Renal cortex interstitium (tissue), 3 donors: ENCODE measurements around the gene CLTC. TPM values are rescaled to one million over a fixed set of nuclear protein-coding genes. Genes with fewer than 3 reads are reported as not detected.

Source experiments
- polyA plus RNA-seq, 3 donors: library from polyadenylated mRNA; unstranded; fragments of 120-200 nt; gene quantifications; one replicate each; pipeline ENCODE4 v1.2.1, GENCODE V29; 2013; ENCODE audit not compliant: insufficient read length in 3 of 3

CLTC gene
- polyA plus RNA-seq, 3 donors = 305 to 359 (median 317) TPM

Other genes starting within 250 kb of the CLTC start
- gene DHX40, start 54.3 kb upstream of the CLTC start, polyA plus RNA-seq = 10 to 100 TPM; 74.7 to 99.8 (median 88.4) TPM
- 10 to 100 TPM; 23.1 to 27.0 (median 23.2) TPM for gene PTRH2, start 87.5 kb downstream of the CLTC start, polyA plus RNA-seq
- gene VMP1, start 87.8 kb downstream of the CLTC start, polyA plus RNA-seq = 100 to 1,000 TPM in 2 of 3 donors, 10 to 100 TPM in 1; 90.1 to 126 (median 108) TPM